DOHH2 (cell line): ENCODE data around the gene KHNYN.

Experiments used
- H3F3A ChIP-seq: fragments of 200-600 bp; sonication (generic), shearing (Covaris generic); 2 replicates; pipeline ENCODE4 v1.6.0; 2016; ENCODE audit warnings: antibody characterized with exemption, mild to moderate bottlenecking; ENCODE audit not compliant: control insufficient read depth, insufficient read depth
- H3K27ac ChIP-seq: fragments of 200-600 bp; sonication (generic); 2 replicates; pipeline ENCODE4 v1.5.1; 2014; ENCODE audit warnings: low read depth, mild to moderate bottlenecking, low read length, moderate library complexity
- H3K27me3 ChIP-seq: fragments of 200-600 bp; sonication (generic); 2 replicates; pipeline ENCODE4 v1.6.1; 2014; ENCODE audit warnings: mild to moderate bottlenecking, low read length, mixed read lengths; ENCODE audit not compliant: control insufficient read depth
- H3K36me3 ChIP-seq: fragments of 200-600 bp; sonication (generic); 2 replicates; pipeline ENCODE4 v1.6.1; 2014; ENCODE audit warnings: mild to moderate bottlenecking, low read length, moderate library complexity, mixed read lengths; ENCODE audit not compliant: control insufficient read depth
- H3K4me1 ChIP-seq: fragments of 200-600 bp; sonication (generic); 2 replicates; pipeline ENCODE4 v1.6.1; 2014; ENCODE audit warnings: mild to moderate bottlenecking, low read length, mixed read lengths; ENCODE audit not compliant: control insufficient read depth
- H3K4me2 ChIP-seq: fragments of 200-600 bp; sonication (generic); 2 replicates; pipeline ENCODE4 v1.6.0; 2014; ENCODE audit warnings: mild to moderate bottlenecking, low read length, moderate library complexity
- H3K4me3 ChIP-seq: fragments of 200-600 bp; sonication (generic); 2 replicates; pipeline ENCODE4 v1.5.1; 2014; ENCODE audit warnings: mild to moderate bottlenecking, low read length, mixed read lengths
- H3K79me2 ChIP-seq: fragments of 200-600 bp; sonication (generic); 2 replicates; pipeline ENCODE4 v1.6.1; 2014; ENCODE audit warnings: mild to moderate bottlenecking, low read length, mixed read lengths; ENCODE audit not compliant: control insufficient read depth
- H3K9me2 ChIP-seq: fragments of 200-600 bp; sonication (generic); replicated peaks from 2 replicates; pipeline ENCODE4 v1.6.1; 2014; ENCODE audit warnings: mild to moderate bottlenecking, low read length, mixed read lengths; ENCODE audit not compliant: control insufficient read depth
- H3K9me3 ChIP-seq: fragments of 200-600 bp; sonication (generic); 2 replicates; pipeline ENCODE4 v1.6.1; 2014; ENCODE audit warnings: antibody characterized with exemption, low read length, mixed read lengths; ENCODE audit not compliant: control insufficient read depth, insufficient read depth
- H4K20me1 ChIP-seq: fragments of 200-600 bp; sonication (generic); 2 replicates; pipeline ENCODE4 v1.6.0; 2014; ENCODE audit warnings: low read depth, mild to moderate bottlenecking, antibody characterized with exemption, low read length, moderate library complexity; ENCODE audit not compliant: control insufficient read depth, insufficient read depth
- CTCF ChIP-seq: fragments of 200-600 bp; sonication (generic); IDR thresholded peaks from one replicate; pipeline ENCODE4 v1.5.1; 2014; ENCODE audit warnings: antibody characterized with exemption, mild to moderate bottlenecking, low read depth, low read length; ENCODE audit not compliant: poor library complexity, severe bottlenecking
- EZH2phosphoT487 ChIP-seq: fragments of 200-600 bp; sonication (generic); IDR thresholded peaks from 2 replicates; pipeline ENCODE4 v1.6.1; 2017; ENCODE audit warnings: borderline replicate concordance, mild to moderate bottlenecking, antibody characterized with exemption, low read length, moderate library complexity, mixed read lengths

Gene KHNYN

DNA sequence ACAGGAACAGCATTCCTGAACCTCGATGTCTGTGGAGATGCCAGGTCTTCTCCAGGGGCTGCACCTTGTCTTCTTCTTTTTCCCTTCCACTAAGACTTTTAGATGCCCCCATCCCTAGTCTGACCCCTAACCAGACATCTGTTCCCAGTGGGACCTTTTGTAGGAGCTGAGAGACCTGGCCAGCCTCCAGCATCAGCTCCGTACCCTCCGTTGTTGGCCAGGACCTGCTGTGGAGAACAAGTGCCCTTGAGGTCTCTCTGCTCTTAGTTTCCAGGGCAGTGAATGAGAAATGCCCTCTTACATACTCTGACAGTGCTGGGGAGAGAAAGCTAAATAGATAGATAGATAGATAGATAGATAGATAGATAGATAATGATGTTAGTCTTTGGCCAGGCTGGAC, 29.6 kb downstream of the KHNYN start:
- H3K4me1 ChIP-seq = no peaks in the 10 kb centered on the region
- H3K4me2 ChIP-seq = no peak overlapping the region
- no peaks in the 10 kb centered on the region for H3K79me2 ChIP-seq
- no peaks in the 10 kb centered on the region for H3K9me2 ChIP-seq
- H3K27ac ChIP-seq = no peak overlapping the region
- H3F3A ChIP-seq = no peaks in the 10 kb centered on the region
- H3K27me3 ChIP-seq = no peaks in the 10 kb centered on the region
- H4K20me1 ChIP-seq = no peaks in the 10 kb centered on the region
- H3K4me3 ChIP-seq = no peak overlapping the region
- no peaks in the 10 kb centered on the region for H3K9me3 ChIP-seq
- no peaks in the 10 kb centered on the region for H3K36me3 ChIP-seq
- TF ChIP-seq CTCF (no peak), EZH2phosphoT487 (no peak)

DNA sequence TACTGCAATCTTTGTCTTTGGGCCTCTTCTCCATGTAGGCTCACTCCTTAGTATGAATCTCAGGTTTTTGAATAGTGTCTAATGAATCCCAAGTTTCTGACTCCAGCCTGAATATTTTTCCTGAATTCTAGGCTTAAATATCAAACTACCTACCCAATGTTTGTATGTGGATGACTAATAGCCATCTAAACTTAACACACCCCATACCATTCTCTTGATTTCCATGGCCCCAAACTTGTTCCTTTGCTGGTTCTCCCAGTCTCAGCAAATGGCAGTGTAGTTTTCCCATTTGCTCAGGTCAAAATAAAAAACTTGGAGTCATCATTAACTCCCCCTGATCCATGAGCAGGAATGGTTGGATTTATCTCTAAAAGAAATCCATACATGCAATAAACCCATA, 31.6 kb downstream of the KHNYN start:
- no peaks in the 10 kb centered on the region for H3K4me1 ChIP-seq
- H4K20me1 ChIP-seq = no peaks in the 10 kb centered on the region
- no peaks in the 10 kb centered on the region for H3K36me3 ChIP-seq
- no peak overlapping the region for H3K4me2 ChIP-seq
- no peak overlapping the region for H3K4me3 ChIP-seq
- H3K27me3 ChIP-seq = no peaks in the 10 kb centered on the region
- H3K9me2 ChIP-seq = no peaks in the 10 kb centered on the region
- TF ChIP-seq EZH2phosphoT487 = no peak
- no peak for TF ChIP-seq CTCF
- no peak overlapping the region for H3K27ac ChIP-seq
- no peaks in the 10 kb centered on the region for H3F3A ChIP-seq
- H3K79me2 ChIP-seq = no peaks in the 10 kb centered on the region
- no peaks in the 10 kb centered on the region for H3K9me3 ChIP-seq

DNA sequence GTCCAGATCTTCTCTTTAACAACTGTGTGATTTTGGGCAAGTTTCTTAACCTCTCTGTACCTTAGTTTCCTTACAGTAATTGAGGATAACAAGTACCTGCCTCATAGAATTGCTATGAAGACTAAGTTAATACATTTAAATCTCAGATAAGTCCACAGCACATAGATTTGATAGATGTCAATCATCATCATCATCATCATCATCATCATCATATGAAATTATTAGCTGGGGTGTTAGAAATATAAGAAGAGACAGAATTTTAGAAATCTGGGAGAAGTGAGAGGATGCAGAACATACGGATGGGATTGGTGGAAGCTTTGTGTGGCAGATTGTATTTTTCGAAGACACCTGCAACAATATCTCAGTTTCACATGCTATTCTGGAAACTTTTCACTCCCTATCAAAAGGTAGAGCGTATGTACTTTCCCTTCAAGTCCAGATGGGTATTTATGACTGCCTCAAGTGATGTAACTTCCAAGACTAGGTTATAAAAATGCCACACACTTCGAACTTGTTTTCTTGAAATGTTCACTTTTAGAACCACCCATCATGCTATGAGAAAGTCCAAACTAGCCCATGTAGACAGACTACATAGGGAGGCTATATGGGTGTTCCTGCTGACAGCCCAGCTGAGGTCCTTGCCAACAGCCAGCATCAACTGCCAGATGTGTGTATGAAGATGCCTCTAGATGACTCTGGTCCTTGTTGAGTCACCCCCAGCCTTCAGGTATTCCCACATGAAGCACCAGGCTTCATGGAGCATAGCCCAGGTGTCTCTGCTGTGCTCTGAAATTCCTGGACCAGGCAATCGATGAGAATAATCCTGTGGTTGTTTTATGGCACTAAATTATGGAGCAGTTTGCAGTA, 33.5 kb downstream of the KHNYN start:
- TF ChIP-seq EZH2phosphoT487 (no peak), CTCF (no peak)
- no peaks in the 10 kb centered on the region for H3K9me3 ChIP-seq
- no peaks in the 10 kb centered on the region for H3K4me1 ChIP-seq
- H4K20me1 ChIP-seq = no peaks in the 10 kb centered on the region
- no peaks in the 10 kb centered on the region for H3K27me3 ChIP-seq
- H3K9me2 ChIP-seq = no peaks in the 10 kb centered on the region
- H3F3A ChIP-seq = no peaks in the 10 kb centered on the region
- H3K27ac ChIP-seq = no peak overlapping the region
- no peaks in the 10 kb centered on the region for H3K79me2 ChIP-seq
- no peaks in the 10 kb centered on the region for H3K36me3 ChIP-seq
- no peak overlapping the region for H3K4me2 ChIP-seq
- H3K4me3 ChIP-seq = no peak overlapping the region
